HL-60 (cell line): ENCODE measurements around the gene SNRPA1.

Source experiments
- CTCF ChIP-seq: IDR thresholded peaks from one replicate; pipeline ENCODE4 v1.5.1; 2011; ENCODE audit warnings: low read length, control low read depth, inconsistent platforms; ENCODE audit not compliant: insufficient read depth
- POLR2AphosphoS5 ChIP-seq: IDR thresholded peaks from 2 replicates; pipeline ENCODE4 v1.6.1; 2012; ENCODE audit warnings: low read depth

GRCh38 chr15:101337976-101338375 is 42.9 kb upstream of the SNRPA1 start:
- TF ChIP-seq CTCF (no peak), POLR2AphosphoS5 (no peak)
